Glutamatergic neuron (in vitro differentiated cells): ENCODE results near the gene CCDC15. TPM values are rescaled to one million over a fixed set of nuclear protein-coding genes. Genes with fewer than 3 reads are reported as not detected.
A peak's percentile ranks its signal among the peaks of the same experiment; 100 is the strongest.

Experiments
- DNase-seq: peaks from one replicate; pipeline ENCODE4 v3.0.0; 2022
- H3K27ac Mint-ChIP-seq: one replicate; pipeline ENCODE4 v1.8.0; 2020; ENCODE audit warnings: mild to moderate bottlenecking, mixed read lengths, inconsistent platforms; ENCODE audit not compliant: unreplicated experiment
- H3K27me3 Mint-ChIP-seq: one replicate; pipeline ENCODE4 v1.8.0; 2020; ENCODE audit warnings: mild to moderate bottlenecking, moderate library complexity, mixed read lengths, inconsistent platforms; ENCODE audit not compliant: unreplicated experiment
- H3K36me3 Mint-ChIP-seq: one replicate; pipeline ENCODE4 v1.8.0; 2020; ENCODE audit warnings: mild to moderate bottlenecking, mixed read lengths, inconsistent platforms; ENCODE audit not compliant: unreplicated experiment
- H3K4me1 Mint-ChIP-seq: one replicate; pipeline ENCODE4 v1.8.0; 2020; ENCODE audit warnings: mild to moderate bottlenecking, low read depth, mixed read lengths, inconsistent platforms; ENCODE audit not compliant: unreplicated experiment
- H3K4me3 Mint-ChIP-seq: one replicate; pipeline ENCODE4 v1.8.0; 2020; ENCODE audit warnings: mild to moderate bottlenecking, mixed read lengths, inconsistent platforms; ENCODE audit not compliant: unreplicated experiment
- H3K9me3 Mint-ChIP-seq: one replicate; pipeline ENCODE4 v1.8.0; 2020; ENCODE audit warnings: mild to moderate bottlenecking, moderate library complexity, mixed read lengths, inconsistent platforms; ENCODE audit not compliant: unreplicated experiment
- total RNA-seq: library from RNA; stranded (reverse); fragmentation: NEBNext Ultra II Directional; extraction: Animal tissue kit (Norgen Biotek cat#: 25700); gene quantifications from one replicate; pipeline ENCODE4 v1.2.1, GENCODE V29; 2021; ENCODE audit not compliant: unreplicated experiment
- TF ChIP-seq, protein P1 (sequence below): fragments of 200-600 bp; sonication (generic); IDR thresholded peaks from one replicate; pipeline ENCODE4 v1.5.0; 2021; ENCODE audit not compliant: partially characterized antibody, unreplicated experiment

The CCDC15 gene
- total RNA-seq, 1 donor from 2014 or later, result 2.8 TPM

DNA sequence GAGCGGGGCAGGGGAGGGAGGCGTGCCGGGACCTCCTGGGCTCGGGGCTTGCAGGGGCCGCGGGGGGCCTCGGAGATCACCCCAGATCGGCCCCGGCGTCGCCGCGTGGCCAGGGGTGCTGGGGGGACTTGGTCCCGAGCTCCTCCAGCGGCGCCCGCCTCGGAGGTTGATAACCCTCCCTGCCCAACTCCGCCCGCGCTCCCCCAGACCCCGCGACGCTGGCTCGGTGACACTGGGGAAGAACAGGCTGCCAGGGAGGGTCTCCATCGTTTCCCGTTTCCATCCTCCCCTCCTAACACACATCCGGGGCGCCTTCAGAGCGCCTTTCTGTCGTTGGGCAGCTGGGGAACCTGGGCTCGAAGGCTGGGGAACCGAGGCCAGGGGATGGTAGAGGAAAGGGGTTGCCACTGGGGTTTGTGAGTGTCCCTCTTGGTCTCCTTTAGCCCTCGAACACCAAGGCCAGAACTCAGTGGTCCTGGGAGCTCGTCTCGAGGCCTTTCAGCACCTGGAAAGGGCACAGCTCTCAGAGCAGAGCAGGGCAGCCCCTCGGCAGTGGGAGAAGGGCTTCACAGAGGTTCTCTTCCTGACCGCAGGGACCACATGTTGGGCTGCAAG, 109.5 kb downstream of the CCDC15 start:
- H3K4me1 Mint-ChIP-seq, result no peaks in the 10 kb centered on the region
- TF ChIP-seq, protein P1, sequence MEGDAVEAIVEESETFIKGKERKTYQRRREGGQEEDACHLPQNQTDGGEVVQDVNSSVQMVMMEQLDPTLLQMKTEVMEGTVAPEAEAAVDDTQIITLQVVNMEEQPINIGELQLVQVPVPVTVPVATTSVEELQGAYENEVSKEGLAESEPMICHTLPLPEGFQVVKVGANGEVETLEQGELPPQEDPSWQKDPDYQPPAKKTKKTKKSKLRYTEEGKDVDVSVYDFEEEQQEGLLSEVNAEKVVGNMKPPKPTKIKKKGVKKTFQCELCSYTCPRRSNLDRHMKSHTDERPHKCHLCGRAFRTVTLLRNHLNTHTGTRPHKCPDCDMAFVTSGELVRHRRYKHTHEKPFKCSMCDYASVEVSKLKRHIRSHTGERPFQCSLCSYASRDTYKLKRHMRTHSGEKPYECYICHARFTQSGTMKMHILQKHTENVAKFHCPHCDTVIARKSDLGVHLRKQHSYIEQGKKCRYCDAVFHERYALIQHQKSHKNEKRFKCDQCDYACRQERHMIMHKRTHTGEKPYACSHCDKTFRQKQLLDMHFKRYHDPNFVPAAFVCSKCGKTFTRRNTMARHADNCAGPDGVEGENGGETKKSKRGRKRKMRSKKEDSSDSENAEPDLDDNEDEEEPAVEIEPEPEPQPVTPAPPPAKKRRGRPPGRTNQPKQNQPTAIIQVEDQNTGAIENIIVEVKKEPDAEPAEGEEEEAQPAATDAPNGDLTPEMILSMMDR, result no peak
- peak overlapping the region; percentile 63 for H3K4me3 Mint-ChIP-seq
- peaks cover 12% of the 10 kb centered on the region for H3K27me3 Mint-ChIP-seq
- H3K36me3 Mint-ChIP-seq, result no peaks in the 10 kb centered on the region
- H3K9me3 Mint-ChIP-seq, result no peaks in the 10 kb centered on the region
- peak; percentile 21 for DNase-seq
- no peak overlapping the region for H3K27ac Mint-ChIP-seq

DNA sequence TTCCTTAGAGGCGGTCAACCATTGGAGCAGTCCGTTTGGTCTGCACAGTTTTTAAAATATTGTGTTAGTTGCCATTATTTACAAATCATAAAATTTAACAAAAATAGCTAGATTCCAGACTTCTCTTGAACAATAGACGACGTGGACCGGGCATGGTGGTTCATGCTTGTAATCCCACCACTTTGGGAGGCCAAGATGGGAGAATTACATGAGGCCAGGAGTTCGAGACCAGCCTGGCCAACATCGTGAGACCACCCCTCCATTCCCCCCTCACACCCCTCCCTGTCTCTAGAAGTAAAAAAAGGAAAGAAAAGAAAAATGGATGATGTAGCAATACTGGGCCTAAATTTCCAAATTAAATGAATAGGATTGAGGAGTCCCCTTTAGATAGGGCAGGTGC, 110.1 kb downstream of the CCDC15 start:
- Mint-ChIP-seq H3K9me3 (no peaks in the 10 kb centered on the region), H3K36me3 (no peaks in the 10 kb centered on the region), H3K4me1 (no peaks in the 10 kb centered on the region), H3K27me3 (peaks cover 12% of the 10 kb centered on the region), H3K27ac (no peak overlapping the region), H3K4me3 (peak overlapping the region; percentile 63)
- TF ChIP-seq, protein P1, result no peak
- no peak for DNase-seq

DNA sequence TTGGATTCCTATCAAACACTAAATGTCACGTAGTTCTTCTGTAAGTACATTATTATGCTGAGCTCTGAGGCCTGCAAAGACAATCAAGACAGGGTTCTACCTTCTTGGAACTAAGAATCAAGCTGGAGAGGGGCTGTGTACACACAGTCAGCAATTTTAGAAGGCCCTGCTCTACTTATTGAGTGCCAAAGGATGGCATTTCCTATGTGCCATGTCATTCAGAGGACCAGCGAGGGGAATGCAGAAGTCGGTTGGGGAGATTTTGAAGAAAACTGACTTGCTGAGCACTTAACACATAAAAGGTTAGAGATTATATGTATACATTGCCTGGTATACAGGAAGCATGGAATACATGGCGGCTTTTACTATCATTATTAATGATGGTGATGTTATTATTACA, 114.4 kb downstream of the CCDC15 start:
- no peaks in the 10 kb centered on the region for H3K36me3 Mint-ChIP-seq
- no peaks in the 10 kb centered on the region for H3K4me1 Mint-ChIP-seq
- H3K27ac Mint-ChIP-seq, result no peak overlapping the region
- peaks cover 5% of the 10 kb centered on the region for H3K27me3 Mint-ChIP-seq
- TF ChIP-seq, protein P1, result no peak
- no peaks in the 10 kb centered on the region for H3K9me3 Mint-ChIP-seq
- no peak for DNase-seq
- no peak overlapping the region for H3K4me3 Mint-ChIP-seq

DNA sequence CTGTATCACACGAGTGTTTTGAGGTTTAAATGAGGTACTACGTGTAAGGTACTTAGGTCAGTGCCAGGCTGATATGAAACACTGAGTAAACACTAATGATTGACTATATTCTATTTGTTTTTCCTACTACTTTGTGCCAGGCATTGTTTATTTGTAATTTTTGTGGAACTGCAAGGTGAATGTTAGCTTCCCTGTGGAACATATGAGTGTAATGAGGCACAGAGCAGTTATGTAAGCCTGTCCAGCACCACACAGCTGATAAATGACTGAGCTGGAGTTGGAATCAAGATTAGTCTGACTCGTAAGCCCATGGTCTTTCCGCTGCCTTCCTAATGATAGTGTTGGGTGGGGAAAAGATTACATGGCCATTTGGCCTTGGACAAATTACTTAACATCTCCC, 115.0 kb downstream of the CCDC15 start:
- TF ChIP-seq, protein P1, result no peak
- H3K36me3 Mint-ChIP-seq, result no peaks in the 10 kb centered on the region
- H3K4me1 Mint-ChIP-seq, result no peaks in the 10 kb centered on the region
- no peaks in the 10 kb centered on the region for H3K9me3 Mint-ChIP-seq
- DNase-seq, result no peak
- peaks cover 5% of the 10 kb centered on the region for H3K27me3 Mint-ChIP-seq
- H3K27ac Mint-ChIP-seq, result no peak overlapping the region
- no peak overlapping the region for H3K4me3 Mint-ChIP-seq

DNA sequence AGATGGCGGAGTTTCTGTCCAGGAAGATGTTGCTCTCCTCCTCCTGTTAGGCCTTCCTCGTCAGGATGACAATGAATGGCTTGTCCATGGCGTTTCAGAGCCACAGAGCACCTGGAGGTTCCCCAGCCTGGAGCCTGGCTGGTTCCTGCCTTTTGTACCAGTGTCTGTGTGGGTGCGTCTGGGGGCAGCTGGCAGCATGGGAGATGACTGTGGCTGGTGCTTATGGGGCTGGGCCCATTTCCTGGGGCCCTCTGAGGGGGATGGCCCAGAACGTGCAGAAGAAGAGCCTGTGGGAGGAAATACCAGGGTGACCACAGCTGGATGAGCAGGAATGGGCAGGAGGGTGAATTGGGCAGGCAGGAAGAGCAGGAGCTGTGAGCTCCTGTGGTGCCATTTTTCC, 115.8 kb downstream of the CCDC15 start:
- Mint-ChIP-seq H3K36me3 (no peaks in the 10 kb centered on the region), H3K4me1 (no peaks in the 10 kb centered on the region), H3K9me3 (no peaks in the 10 kb centered on the region), H3K27ac (no peak overlapping the region), H3K27me3 (peaks cover 2% of the 10 kb centered on the region), H3K4me3 (no peak overlapping the region)
- TF ChIP-seq, protein P1, result no peak
- DNase-seq, result peak; percentile 11
